GM12801 (cell line): ENCODE data around the gene PCYT1A.

Experiments
- TF ChIP-seq, protein P1 (sequence below): IDR thresholded peaks from one replicate; pipeline ENCODE4 v1.5.1; 2011; ENCODE audit warnings: control low read depth; ENCODE audit not compliant: insufficient read length; ENCODE audit errors: extremely low read depth

PCYT1A gene

GRCh38 chr3:196275126-196275525 is 12.4 kb downstream of the PCYT1A start:
- TF ChIP-seq, protein P1, sequence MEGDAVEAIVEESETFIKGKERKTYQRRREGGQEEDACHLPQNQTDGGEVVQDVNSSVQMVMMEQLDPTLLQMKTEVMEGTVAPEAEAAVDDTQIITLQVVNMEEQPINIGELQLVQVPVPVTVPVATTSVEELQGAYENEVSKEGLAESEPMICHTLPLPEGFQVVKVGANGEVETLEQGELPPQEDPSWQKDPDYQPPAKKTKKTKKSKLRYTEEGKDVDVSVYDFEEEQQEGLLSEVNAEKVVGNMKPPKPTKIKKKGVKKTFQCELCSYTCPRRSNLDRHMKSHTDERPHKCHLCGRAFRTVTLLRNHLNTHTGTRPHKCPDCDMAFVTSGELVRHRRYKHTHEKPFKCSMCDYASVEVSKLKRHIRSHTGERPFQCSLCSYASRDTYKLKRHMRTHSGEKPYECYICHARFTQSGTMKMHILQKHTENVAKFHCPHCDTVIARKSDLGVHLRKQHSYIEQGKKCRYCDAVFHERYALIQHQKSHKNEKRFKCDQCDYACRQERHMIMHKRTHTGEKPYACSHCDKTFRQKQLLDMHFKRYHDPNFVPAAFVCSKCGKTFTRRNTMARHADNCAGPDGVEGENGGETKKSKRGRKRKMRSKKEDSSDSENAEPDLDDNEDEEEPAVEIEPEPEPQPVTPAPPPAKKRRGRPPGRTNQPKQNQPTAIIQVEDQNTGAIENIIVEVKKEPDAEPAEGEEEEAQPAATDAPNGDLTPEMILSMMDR, result no peak

DNA sequence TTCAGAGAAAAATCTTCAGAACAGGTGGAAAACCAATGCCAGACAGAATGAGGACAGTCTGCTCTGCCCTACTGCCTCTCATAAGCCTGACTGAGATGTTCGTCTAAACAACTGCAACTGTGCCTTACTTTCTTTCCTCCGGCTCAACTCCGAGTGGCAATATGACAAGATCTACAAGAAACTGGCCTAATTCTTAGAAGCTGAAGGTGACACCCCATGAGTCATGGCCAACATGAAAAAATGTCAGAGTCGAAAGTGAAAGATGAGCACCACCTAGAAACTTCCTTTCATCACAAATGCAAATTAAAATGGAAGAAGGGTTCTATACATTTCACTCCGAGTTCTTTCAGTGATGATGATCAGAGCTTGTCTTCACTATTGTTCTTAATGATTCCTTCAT is 12.9 kb downstream of the PCYT1A start:
- TF ChIP-seq, protein P1, result no peak

GRCh38 chr3:196273655-196274054 is 13.9 kb downstream of the PCYT1A start:
- TF ChIP-seq, protein P1, result no peak

DNA sequence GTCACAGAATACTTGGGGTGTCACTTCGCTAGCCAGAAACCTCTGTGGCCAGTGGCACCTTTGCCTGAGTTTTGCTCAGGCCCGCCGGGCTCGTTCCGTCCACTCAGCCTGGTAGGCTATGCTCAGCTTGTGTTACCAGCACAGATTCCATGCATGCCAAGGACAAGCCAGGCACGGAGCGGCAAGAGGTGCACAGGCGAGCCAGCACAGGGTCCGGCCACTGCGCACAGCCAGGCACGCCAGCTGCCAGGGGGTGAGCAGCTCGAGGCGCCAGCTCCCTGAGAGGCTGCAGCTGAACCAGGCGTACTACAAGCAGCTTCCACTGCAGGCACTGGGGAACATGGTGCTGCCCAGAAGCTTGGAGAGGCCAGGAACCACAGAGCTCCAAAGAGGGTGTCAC is 14.7 kb downstream of the PCYT1A start:
- TF ChIP-seq, protein P1, result no peak

- TF ChIP-seq, protein P1, result no peak
Measured at GRCh38 chr3:196270499-196270898, 17.0 kb downstream of the PCYT1A start.

- TF ChIP-seq, protein P1, result no peak
Measured at GRCh38 chr3:196268284-196269163, 19.0 kb downstream of the PCYT1A start.

DNA sequence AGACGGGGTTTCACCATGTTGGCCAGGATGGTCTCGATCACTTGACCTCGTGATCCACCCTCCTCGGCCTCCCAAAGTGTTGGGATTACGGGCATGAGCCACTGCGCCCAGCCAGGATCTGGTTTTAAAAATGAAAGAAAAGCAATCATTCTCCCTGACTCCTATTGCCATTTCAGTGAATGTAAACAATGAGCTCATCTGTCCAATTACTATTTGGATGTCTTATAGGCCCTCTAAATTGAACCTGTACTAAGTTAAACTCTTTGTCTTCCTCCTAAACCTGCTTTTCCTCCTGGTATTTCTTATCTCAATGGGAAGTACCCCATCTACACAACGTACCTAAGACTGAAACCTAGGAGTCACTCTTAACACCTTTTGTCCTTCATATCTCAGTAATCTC is 23.7 kb downstream of the PCYT1A start:
- TF ChIP-seq, protein P1, result no peak
